OCI-LY3 (cell line): Measurements from ENCODE around the gene BCL11A.

Experiments
- H2AFZ ChIP-seq: fragments of 200-600, 300-600 bp; shearing (Covaris generic); 2 replicates; pipeline ENCODE4 v1.6.0; 2014; ENCODE audit warnings: antibody characterized with exemption, low read depth, low read length
- H3K27ac ChIP-seq: fragments of 200-600, 300-600 bp; sonication (generic); 2 replicates; pipeline ENCODE4 v1.5.1; 2014; ENCODE audit warnings: mild to moderate bottlenecking, low read length, moderate library complexity, mixed read lengths
- H3K27me3 ChIP-seq: fragments of 200-600, 300-600 bp; sonication (generic); 2 replicates; pipeline ENCODE4 v1.6.1; 2014; ENCODE audit warnings: low read depth, low read length, mixed read lengths
- H3K36me3 ChIP-seq: fragments of 200-600, 300-600 bp; sonication (generic); replicated peaks from 2 replicates; pipeline ENCODE3; 2014; ENCODE audit warnings: low read depth, low read length, mixed read lengths
- H3K4me1 ChIP-seq: fragments of 300-600, 200-600 bp; sonication (generic); 2 replicates; pipeline ENCODE4 v1.6.1; 2014; ENCODE audit warnings: low read length, mixed read lengths
- H3K4me2 ChIP-seq: fragments of 200-600, 300-600 bp; sonication (generic); 2 replicates; pipeline ENCODE4 v1.6.1; 2014; ENCODE audit warnings: low read length, mixed read lengths
- H3K4me3 ChIP-seq: fragments of 300-600, 200-600 bp; sonication (generic); 2 replicates; pipeline ENCODE4 v1.5.1; 2014; ENCODE audit warnings: antibody characterized with exemption, mild to moderate bottlenecking, low read length, moderate library complexity
- H3K79me2 ChIP-seq: fragments of 300-600, 200-600 bp; shearing (Covaris generic); 2 replicates; pipeline ENCODE4 v1.6.1; 2014; ENCODE audit warnings: mild to moderate bottlenecking, low read length, mixed read lengths
- H3K9ac ChIP-seq: fragments of 300-600, 200-600 bp; shearing (Covaris generic); 2 replicates; pipeline ENCODE4 v1.6.0; 2014; ENCODE audit warnings: mild to moderate bottlenecking, low read length, moderate library complexity
- H3K9me3 ChIP-seq: fragments of 200-600, 300-600 bp; shearing (Covaris generic); 2 replicates; pipeline ENCODE4 v1.6.1; 2014; ENCODE audit warnings: low read length, mixed read lengths; ENCODE audit not compliant: insufficient read depth
- H4K20me1 ChIP-seq: fragments of 200-600, 300-600 bp; sonication (generic); 2 replicates; pipeline ENCODE4 v1.6.1; 2016; ENCODE audit warnings: low read length, mixed read lengths; ENCODE audit not compliant: insufficient read depth
- CTCF ChIP-seq: fragments of 200-600, 300-600 bp; sonication (generic); IDR thresholded peaks from 2 replicates; pipeline ENCODE4 v1.5.1; 2014; ENCODE audit warnings: antibody characterized with exemption, low read length, low read depth
- EZH2phosphoT487 ChIP-seq: fragments of 200-600 bp; shearing (Covaris generic); IDR thresholded peaks from 2 replicates; pipeline ENCODE4 v1.6.1; 2018; ENCODE audit warnings: antibody characterized with exemption, mixed run types, low read depth

BCL11A gene

GRCh38 chr2:60407398-60407797 lies 146.1 kb downstream of the BCL11A start:
- Histone ChIP-seq H3K4me3 (no peak overlapping the region), H3K9me3 (no peaks in the 10 kb centered on the region), H3K36me3 (no peaks in the 10 kb centered on the region), H2AFZ (no peak overlapping the region), H3K4me2 (no peak overlapping the region), H4K20me1 (no peaks in the 10 kb centered on the region), H3K9ac (no peak overlapping the region), H3K79me2 (no peaks in the 10 kb centered on the region), H3K4me1 (peaks cover 15% of the 10 kb centered on the region), H3K27me3 (no peaks in the 10 kb centered on the region), H3K27ac (no peak overlapping the region)
- TF ChIP-seq CTCF (no peak), EZH2phosphoT487 (no peak)

GRCh38 chr2:60406192-60406591 lies 147.3 kb downstream of the BCL11A start:
- H4K20me1 ChIP-seq: no peaks in the 10 kb centered on the region
- no peaks in the 10 kb centered on the region for H3K36me3 ChIP-seq
- H2AFZ ChIP-seq: no peak overlapping the region
- no peaks in the 10 kb centered on the region for H3K79me2 ChIP-seq
- H3K9me3 ChIP-seq: no peaks in the 10 kb centered on the region
- no peak overlapping the region for H3K27ac ChIP-seq
- H3K4me1 ChIP-seq: peaks cover 9% of the 10 kb centered on the region
- no peaks in the 10 kb centered on the region for H3K27me3 ChIP-seq
- H3K4me3 ChIP-seq: no peak overlapping the region
- H3K4me2 ChIP-seq: no peak overlapping the region
- TF ChIP-seq CTCF: no peak
- TF ChIP-seq EZH2phosphoT487: no peak
- H3K9ac ChIP-seq: no peak overlapping the region

- Histone ChIP-seq H4K20me1 (no peaks in the 10 kb centered on the region), H3K9me3 (no peaks in the 10 kb centered on the region), H3K36me3 (no peaks in the 10 kb centered on the region), H3K27me3 (no peaks in the 10 kb centered on the region), H3K79me2 (no peaks in the 10 kb centered on the region), H3K4me3 (no peak overlapping the region), H2AFZ (no peak overlapping the region), H3K4me1 (peaks cover 11% of the 10 kb centered on the region), H3K9ac (no peak overlapping the region), H3K4me2 (no peak overlapping the region), H3K27ac (no peak overlapping the region)
- TF ChIP-seq EZH2phosphoT487: no peak
- TF ChIP-seq CTCF: no peak
Observed at GRCh38 chr2:60405271-60405919, 148.1 kb downstream of the BCL11A start.
